ENCODE measurements around the gene SGCD. TPM values are rescaled to one million over a fixed set of nuclear protein-coding genes. Genes with fewer than 3 reads are reported as not detected.

The SGCD gene
- total and polyA plus RNA-seq, 3 donors from 2014 or later = 2.8 to 6.1 (median 5.0) TPM

- no peak overlapping the region for H3K4me3 ChIP-seq
- no peaks in the 10 kb centered on the region for H3K4me1 ChIP-seq
- TF ChIP-seq CTCF (IDR thresholded peaks at IDR 0.05) (no peak), POLR2A (IDR thresholded peaks at IDR 0.05) (no peak)
- no peak overlapping the region for H3K27ac ChIP-seq
- intact Hi-C loops (cut with DNase I; ENCODE audit: low total_unique reads) = no loop called here
- no peak for DNase-seq
- 92 to 97% methylated on average over 1 of the region's 1 CpG for WGBS, 2 donors
- H3K9me3 ChIP-seq = no peaks in the 10 kb centered on the region
- no peaks in the 10 kb centered on the region for H3K36me3 ChIP-seq (ENCODE audit: low read depth, missing control alignments)
- no peaks in the 10 kb centered on the region for H3K27me3 ChIP-seq
These were observed 82.9 kb downstream of the SGCD start for GRCh38 chr5:156409834-156410233.

- Histone ChIP-seq H3K9me3 (no peaks in the 10 kb centered on the region), H3K4me3 (no peak overlapping the region), H3K4me1 (no peaks in the 10 kb centered on the region), H3K36me3 (ENCODE audit: low read depth, missing control alignments) (no peaks in the 10 kb centered on the region), H3K27me3 (no peaks in the 10 kb centered on the region), H3K27ac (no peak overlapping the region)
- no peak for TF ChIP-seq POLR2A (IDR thresholded peaks at IDR 0.05)
- no peak for TF ChIP-seq CTCF (IDR thresholded peaks at IDR 0.05)
- intact Hi-C loops (cut with DNase I; ENCODE audit: low total_unique reads) = no loop called here
- WGBS, 2 donors = 39 to 49% methylated on average over 6 of the region's 6 CpGs
- no peak for DNase-seq
These were observed 84.2 kb downstream of the SGCD start for GRCh38 chr5:156411185-156411613.

DNA sequence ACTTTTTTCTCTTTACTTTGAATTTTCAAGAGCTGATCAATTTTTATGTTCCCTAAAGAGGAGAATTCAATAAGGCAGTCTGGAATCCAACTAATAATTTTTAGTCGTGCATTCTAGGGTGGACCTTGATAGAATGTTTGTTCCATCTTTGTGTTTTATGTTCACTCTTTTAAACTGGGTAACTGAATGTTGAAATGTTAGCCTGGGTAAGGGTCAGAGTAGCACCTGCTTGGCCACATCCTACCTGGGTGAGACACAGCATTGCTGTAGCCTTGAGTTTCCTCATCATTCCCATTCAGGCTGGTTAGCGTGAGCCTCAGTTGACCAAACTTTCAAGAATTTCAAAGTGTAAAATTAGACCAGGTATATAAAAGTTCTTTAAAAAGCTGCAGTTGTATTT lies 85.0 kb downstream of the SGCD start:
- no peak overlapping the region for H3K4me3 ChIP-seq
- H3K4me1 ChIP-seq = no peaks in the 10 kb centered on the region
- TF ChIP-seq CTCF (IDR thresholded peaks at IDR 0.05) = no peak
- no peak for TF ChIP-seq POLR2A (IDR thresholded peaks at IDR 0.05)
- DNase-seq = no peak
- H3K27me3 ChIP-seq = no peaks in the 10 kb centered on the region
- no peak overlapping the region for H3K27ac ChIP-seq
- intact Hi-C loops (cut with DNase I; ENCODE audit: low total_unique reads) = no loop called here
- no peaks in the 10 kb centered on the region for H3K9me3 ChIP-seq
- H3K36me3 ChIP-seq (ENCODE audit: low read depth, missing control alignments) = no peaks in the 10 kb centered on the region
- 67 to 78% methylated on average over 2 of the region's 2 CpGs for WGBS, 2 donors

DNA sequence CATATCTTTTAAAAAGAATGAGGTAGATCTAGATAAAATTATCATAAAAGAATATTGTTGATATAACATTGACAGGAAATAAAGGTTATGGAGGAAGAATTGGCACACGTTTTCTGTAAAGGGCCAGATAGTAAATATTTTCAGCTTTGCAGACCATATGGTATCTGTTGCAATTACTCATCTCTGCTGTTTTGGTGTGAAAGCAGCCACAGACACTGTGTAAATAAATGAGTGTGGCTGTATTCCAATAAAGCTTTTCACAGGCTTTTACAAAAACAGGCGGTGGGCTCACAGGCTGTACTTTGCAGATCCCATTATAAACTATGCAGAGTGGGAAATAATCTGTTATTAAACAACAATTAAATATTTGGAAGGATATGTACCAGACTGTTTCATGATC lies 87.4 kb downstream of the SGCD start:
- Histone ChIP-seq H3K27ac (no peak overlapping the region), H3K4me3 (no peak overlapping the region), H3K27me3 (no peaks in the 10 kb centered on the region), H3K4me1 (no peaks in the 10 kb centered on the region), H3K9me3 (no peaks in the 10 kb centered on the region), H3K36me3 (ENCODE audit: low read depth, missing control alignments) (no peaks in the 10 kb centered on the region)
- intact Hi-C loops (cut with DNase I; ENCODE audit: low total_unique reads) = no loop called here
- DNase-seq = no peak
- TF ChIP-seq CTCF (IDR thresholded peaks at IDR 0.05) = no peak
- no peak for TF ChIP-seq POLR2A (IDR thresholded peaks at IDR 0.05)
- 42 to 51% methylated on average over 2 of the region's 2 CpGs for WGBS, 2 donors

DNA sequence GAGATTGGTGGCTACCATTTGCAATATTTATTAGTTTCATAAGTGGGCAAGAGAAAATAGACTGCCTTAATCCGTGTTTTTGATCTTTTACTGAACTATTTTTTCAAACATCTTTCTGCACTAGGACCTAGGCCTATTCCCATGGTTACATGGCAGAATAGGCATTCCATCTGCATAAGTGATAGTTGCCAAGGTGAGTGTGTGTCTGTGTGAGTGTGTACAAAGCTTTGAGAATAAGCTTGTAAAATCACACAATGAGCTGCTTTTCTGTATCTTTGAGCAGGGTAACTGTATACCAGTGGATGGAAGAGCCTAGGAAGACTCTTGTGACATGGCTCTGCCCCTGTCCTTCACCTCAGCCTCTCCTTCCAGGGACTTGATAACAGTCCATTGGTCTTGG lies 92.7 kb downstream of the SGCD start:
- DNase-seq = no peak
- H3K36me3 ChIP-seq (ENCODE audit: low read depth, missing control alignments) = no peaks in the 10 kb centered on the region

More for the DNA sequence above, 92.7 kb downstream of the SGCD start:
- no peaks in the 10 kb centered on the region for H3K27me3 ChIP-seq
- intact Hi-C loops (cut with DNase I; ENCODE audit: low total_unique reads) = no loop called here
- no peak overlapping the region for H3K27ac ChIP-seq
- 80 to 94% methylated on average over 1 of the region's 1 CpG for WGBS, 2 donors
- no peaks in the 10 kb centered on the region for H3K4me1 ChIP-seq
- TF ChIP-seq CTCF (IDR thresholded peaks at IDR 0.05) (no peak), POLR2A (IDR thresholded peaks at IDR 0.05) (no peak)
- no peaks in the 10 kb centered on the region for H3K9me3 ChIP-seq
- no peak overlapping the region for H3K4me3 ChIP-seq
